Ovary (tissue), 3 donors: ENCODE results near the gene RAPH1.

Experiments used
- POLR2A ChIP-seq: fragments of 450-650 bp; IDR thresholded peaks from one replicate; pipeline ENCODE4 v1.6.1; 2017; ENCODE audit warnings: antibody characterized with exemption, mild to moderate bottlenecking, moderate library complexity
- TF ChIP-seq, protein P1 (sequence below), 3 donors: fragments of 450-650 bp in 2 of 3; fragments of 200-600 bp in 1 of 3; IDR thresholded peaks; one replicate each; pipeline versions ENCODE4 v1.5.1 to v1.8.0; 2016 to 2022; ENCODE audit warnings: antibody characterized with exemption in 3 of 3, mild to moderate bottlenecking in 1 of 3
- donor health status: DM: no; HTN: no; CAD: no.

DNA sequence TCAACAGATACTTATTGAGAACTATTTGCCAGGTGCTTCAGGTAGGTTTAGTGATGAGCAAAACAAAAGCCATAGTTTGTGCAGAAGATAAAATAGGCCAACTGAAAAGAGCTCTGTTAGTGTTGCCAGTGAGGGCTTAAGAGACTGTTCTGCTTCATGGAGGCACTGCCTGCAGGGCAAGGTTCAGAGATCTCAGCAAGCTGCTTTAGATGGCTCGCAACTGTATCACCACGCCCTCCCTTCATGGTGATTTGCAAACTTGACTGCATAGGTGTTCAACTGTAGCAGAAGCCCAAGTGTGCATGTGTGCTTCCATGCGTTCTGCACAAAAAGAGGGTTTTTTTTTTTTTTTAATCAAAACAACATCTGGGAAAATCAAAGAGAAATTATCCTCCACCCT lies 84.5 kb downstream of the RAPH1 start:
- TF ChIP-seq, protein P1, sequence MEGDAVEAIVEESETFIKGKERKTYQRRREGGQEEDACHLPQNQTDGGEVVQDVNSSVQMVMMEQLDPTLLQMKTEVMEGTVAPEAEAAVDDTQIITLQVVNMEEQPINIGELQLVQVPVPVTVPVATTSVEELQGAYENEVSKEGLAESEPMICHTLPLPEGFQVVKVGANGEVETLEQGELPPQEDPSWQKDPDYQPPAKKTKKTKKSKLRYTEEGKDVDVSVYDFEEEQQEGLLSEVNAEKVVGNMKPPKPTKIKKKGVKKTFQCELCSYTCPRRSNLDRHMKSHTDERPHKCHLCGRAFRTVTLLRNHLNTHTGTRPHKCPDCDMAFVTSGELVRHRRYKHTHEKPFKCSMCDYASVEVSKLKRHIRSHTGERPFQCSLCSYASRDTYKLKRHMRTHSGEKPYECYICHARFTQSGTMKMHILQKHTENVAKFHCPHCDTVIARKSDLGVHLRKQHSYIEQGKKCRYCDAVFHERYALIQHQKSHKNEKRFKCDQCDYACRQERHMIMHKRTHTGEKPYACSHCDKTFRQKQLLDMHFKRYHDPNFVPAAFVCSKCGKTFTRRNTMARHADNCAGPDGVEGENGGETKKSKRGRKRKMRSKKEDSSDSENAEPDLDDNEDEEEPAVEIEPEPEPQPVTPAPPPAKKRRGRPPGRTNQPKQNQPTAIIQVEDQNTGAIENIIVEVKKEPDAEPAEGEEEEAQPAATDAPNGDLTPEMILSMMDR (IDR thresholded peaks at IDR 0.05) = no peak
- TF ChIP-seq POLR2A = no peak
